ENCODE data around the gene MYOC. TPM values are rescaled to one million over a fixed set of nuclear protein-coding genes. Genes with fewer than 3 reads are reported as not detected.

The MYOC gene
- total RNA-seq, 2 experiments from 2014 or later: not detected

DNA sequence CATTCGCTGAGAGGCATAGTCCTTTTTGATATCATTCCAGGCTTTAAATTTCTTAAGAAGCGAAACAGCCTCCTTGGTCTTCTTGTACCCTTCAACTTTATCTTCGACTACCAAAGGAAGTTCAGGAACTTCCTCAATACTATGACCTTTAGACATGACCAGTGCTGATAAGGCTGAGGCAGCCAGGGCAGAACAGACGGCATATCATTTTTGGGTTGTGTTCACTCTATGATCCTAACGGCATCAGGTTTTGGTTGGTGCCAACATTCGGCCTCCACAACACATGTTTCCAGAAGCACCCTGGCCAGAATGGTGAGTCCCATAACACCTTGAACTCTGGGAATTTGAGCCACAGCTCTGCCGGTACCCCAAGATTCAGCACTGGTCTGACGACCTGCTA lies 31.4 kb upstream of the MYOC start:
- H3K4me1 ChIP-seq (ENCODE audit: insufficient read depth, low read length): no peaks in the 10 kb centered on the region
- TF ChIP-seq CTCF (IDR thresholded peaks at IDR 0.05): no peak
- Mint-ChIP-seq H3K9me3 (peaks cover 3% of the 10 kb centered on the region), H3K4me1 (ENCODE audit: low read depth) (no peaks in the 10 kb centered on the region), H3K4me3 (no peak overlapping the region), H3K27me3 (no peaks in the 10 kb centered on the region), H3K36me3 (ENCODE audit: low read depth) (no peaks in the 10 kb centered on the region), H3K27ac (no peak overlapping the region)
- peaks cover 0 to 5% of the 10 kb centered on the region in 2 experiments for H3K9me3 ChIP-seq (ENCODE audit: control insufficient read depth in 1 of 2, insufficient read depth in 1 of 2, low read length in 2 of 2)
- ChIA-PET POLR2A (no interaction called here), CTCF (no interaction called here)
- no peak overlapping the region for H3K27ac ChIP-seq (ENCODE audit: low read depth in 1 of 2, low read length in 2 of 2)
- no peaks in the 10 kb centered on the region for H3K36me3 ChIP-seq (ENCODE audit: insufficient read depth, low read length)
- no peak overlapping the region for H3K4me3 ChIP-seq (ENCODE audit: low read length)
- H3K27me3 ChIP-seq (ENCODE audit: control insufficient read depth in 1 of 2, insufficient read depth in 2 of 2, low read length in 2 of 2): no peaks in the 10 kb centered on the region
- intact Hi-C loops (cut with DNase I, micrococcal nuclease): no loop called here
- ATAC-seq (ENCODE audit: poor library complexity) (no peak), DNase-seq (no peak)

- POLR2A ChIA-PET: no interaction called here
- no peaks in the 10 kb centered on the region for H3K36me3 Mint-ChIP-seq (ENCODE audit: low read depth)
- H3K27ac Mint-ChIP-seq: no peak overlapping the region
- peaks cover 6% of the 10 kb centered on the region for H3K27me3 Mint-ChIP-seq
- DNase-seq (no peak), ATAC-seq (ENCODE audit: poor library complexity) (no peak)
- no peaks in the 10 kb centered on the region for H3K4me1 ChIP-seq (ENCODE audit: insufficient read depth, low read length)
- no peaks in the 10 kb centered on the region for H3K36me3 ChIP-seq (ENCODE audit: insufficient read depth, low read length)
- no peak overlapping the region for H3K27ac ChIP-seq (ENCODE audit: low read depth in 1 of 2, low read length in 2 of 2)
- no peaks in the 10 kb centered on the region for H3K9me3 Mint-ChIP-seq
- peaks cover 3 to 5% of the 10 kb centered on the region in 2 experiments for H3K27me3 ChIP-seq (ENCODE audit: control insufficient read depth in 1 of 2, insufficient read depth in 2 of 2, low read length in 2 of 2)
- H3K4me1 Mint-ChIP-seq (ENCODE audit: low read depth): no peaks in the 10 kb centered on the region
- intact Hi-C loops (cut with DNase I, micrococcal nuclease): no loop called here
- no peaks in the 10 kb centered on the region for H3K9me3 ChIP-seq (ENCODE audit: control insufficient read depth in 1 of 2, insufficient read depth in 1 of 2, low read length in 2 of 2)
- H3K4me3 Mint-ChIP-seq: no peak overlapping the region
- H3K4me3 ChIP-seq (ENCODE audit: low read length): no peak overlapping the region
- CTCF ChIA-PET: no interaction called here
- no peak for TF ChIP-seq CTCF (IDR thresholded peaks at IDR 0.05)
Observed at GRCh38 chr1:171680339-171680738, 27.9 kb upstream of the MYOC start.

- H3K27me3 Mint-ChIP-seq: peaks cover 11% of the 10 kb centered on the region
Observed at GRCh38 chr1:171676823-171677222, 24.3 kb upstream of the MYOC start.

More at GRCh38 chr1:171676823-171677222, 24.3 kb upstream of the MYOC start:
- Histone ChIP-seq H3K4me1 (ENCODE audit: insufficient read depth, low read length) (no peaks in the 10 kb centered on the region), H3K27me3 (ENCODE audit: control insufficient read depth in 1 of 2, insufficient read depth in 2 of 2, low read length in 2 of 2) (peaks cover 3 to 5% of the 10 kb centered on the region in 2 experiments), H3K9me3 (ENCODE audit: control insufficient read depth in 1 of 2, insufficient read depth in 1 of 2, low read length in 2 of 2) (no peaks in the 10 kb centered on the region), H3K36me3 (ENCODE audit: insufficient read depth, low read length) (no peaks in the 10 kb centered on the region), H3K27ac (ENCODE audit: low read depth in 1 of 2, low read length in 2 of 2) (no peak overlapping the region), H3K4me3 (ENCODE audit: low read length) (no peak overlapping the region)
- H3K27ac Mint-ChIP-seq: no peak overlapping the region
- ATAC-seq (ENCODE audit: poor library complexity): no peak
- H3K4me1 Mint-ChIP-seq (ENCODE audit: low read depth): no peaks in the 10 kb centered on the region
- no peaks in the 10 kb centered on the region for H3K9me3 Mint-ChIP-seq
- no peak for TF ChIP-seq CTCF (IDR thresholded peaks at IDR 0.05)
- ChIA-PET CTCF (interaction anchor here (0.7 kb wide), 1 partner anchor 386 kb away, joined by 3 read pairs; no protein-coding TSS in a partner anchor), POLR2A (no interaction called here)
- no peak overlapping the region for H3K4me3 Mint-ChIP-seq
- intact Hi-C loops (cut with DNase I, micrococcal nuclease): no loop called here
- H3K36me3 Mint-ChIP-seq (ENCODE audit: low read depth): no peaks in the 10 kb centered on the region
- DNase-seq: no peak

All from CD4-positive, alpha-beta T cell (primary cell).